CD1c-positive myeloid dendritic cell (primary cell): ENCODE measurements around the gene TAPBP.
"Not testable (repeated sequence)": the region's sequence is repeated elsewhere in the genome, so short reads cannot be mapped to it uniquely, and the experiment has no call there.

Experiments
- DNase-seq: peaks from one replicate; pipeline ENCODE4 v3.0.0-alpha.2; 2016; ENCODE audit errors: extremely low spot score

TAPBP gene

GRCh38 chr6:33297956-33298772 lies 15.7 kb downstream of the TAPBP start:
- peak; percentile 88 for DNase-seq

GRCh38 chr6:33297406-33297955 lies 16.4 kb downstream of the TAPBP start:
- DNase-seq: peak; percentile 48

GRCh38 chr6:33296797-33297405 lies 17.0 kb downstream of the TAPBP start:
- no peak for DNase-seq

- DNase-seq: no peak
These were observed 18.1 kb downstream of the TAPBP start for GRCh38 chr6:33295621-33296369.

GRCh38 chr6:33294086-33294823 lies 19.6 kb downstream of the TAPBP start:
- DNase-seq: no peak

GRCh38 chr6:33292996-33293682 lies 20.7 kb downstream of the TAPBP start:
- DNase-seq: no peak

- no peak for DNase-seq
These were observed 23.4 kb downstream of the TAPBP start for GRCh38 chr6:33290459-33290858.

- peak; percentile 27 for DNase-seq
These were observed 24.0 kb downstream of the TAPBP start for GRCh38 chr6:33289784-33290315.

GRCh38 chr6:33288921-33289783 lies 24.7 kb downstream of the TAPBP start, which contains the start of the genes PFDN6 and WDR46:
Gene PFDN6 (plus strand): TSS chr6:33289601. CDS start chr6:33289857, 256 bp downstream.
Gene WDR46 (minus strand): TSS chr6:33289239. CDS start chr6:33289170, 69 bp downstream.
- DNase-seq: peak; percentile 93

GRCh38 chr6:33288141-33288920 lies 25.5 kb downstream of the TAPBP start:
- no peak for DNase-seq

- DNase-seq: no peak
These were observed 26.6 kb downstream of the TAPBP start for GRCh38 chr6:33286946-33287914.

GRCh38 chr6:33285214-33285613 lies 28.7 kb downstream of the TAPBP start:
- not testable (repeated sequence) for DNase-seq

- DNase-seq: no peak
These were observed 33.3 kb downstream of the TAPBP start for GRCh38 chr6:33280539-33280938.

GRCh38 chr6:33279971-33280511 lies 33.8 kb downstream of the TAPBP start:
- peak; percentile 69 for DNase-seq

GRCh38 chr6:33279257-33279695 lies 34.6 kb downstream of the TAPBP start:
- DNase-seq: peak; percentile 22

GRCh38 chr6:33278810-33279209 lies 35.1 kb downstream of the TAPBP start:
- DNase-seq: no peak

GRCh38 chr6:33278392-33278741 lies 35.5 kb downstream of the TAPBP start:
- DNase-seq: no peak
